Measurements from ENCODE around the gene DIO2.

DNA sequence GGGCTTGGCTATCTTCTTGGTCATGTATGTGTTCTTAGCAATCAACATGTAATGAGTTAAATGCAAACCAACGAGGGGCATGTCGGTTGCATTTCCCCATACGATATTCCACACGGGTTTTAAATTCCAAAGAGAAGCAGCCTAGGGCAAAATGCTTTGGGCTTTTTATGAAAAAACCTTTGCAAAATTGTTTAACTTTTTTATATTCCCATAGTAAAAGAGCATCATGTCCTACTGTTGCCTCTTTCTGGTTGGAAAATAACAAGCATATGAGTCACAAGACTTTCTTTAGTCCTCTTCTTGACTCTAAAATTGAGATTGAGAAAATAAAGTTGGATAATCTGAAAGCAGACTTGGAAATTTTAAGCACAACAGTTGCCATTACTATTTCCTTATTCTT, 3.8 kb upstream of the DIO2 start:
- TF ChIP-seq EZH2 (IDR thresholded peaks at IDR 0.05; ENCODE audit: low read length, unreplicated experiment) (no peak), EZH2phosphoT487 (IDR thresholded peaks at IDR 0.05; ENCODE audit: borderline replicate concordance, low read length) (no peak)
- TF ChIP-seq, protein P1, sequence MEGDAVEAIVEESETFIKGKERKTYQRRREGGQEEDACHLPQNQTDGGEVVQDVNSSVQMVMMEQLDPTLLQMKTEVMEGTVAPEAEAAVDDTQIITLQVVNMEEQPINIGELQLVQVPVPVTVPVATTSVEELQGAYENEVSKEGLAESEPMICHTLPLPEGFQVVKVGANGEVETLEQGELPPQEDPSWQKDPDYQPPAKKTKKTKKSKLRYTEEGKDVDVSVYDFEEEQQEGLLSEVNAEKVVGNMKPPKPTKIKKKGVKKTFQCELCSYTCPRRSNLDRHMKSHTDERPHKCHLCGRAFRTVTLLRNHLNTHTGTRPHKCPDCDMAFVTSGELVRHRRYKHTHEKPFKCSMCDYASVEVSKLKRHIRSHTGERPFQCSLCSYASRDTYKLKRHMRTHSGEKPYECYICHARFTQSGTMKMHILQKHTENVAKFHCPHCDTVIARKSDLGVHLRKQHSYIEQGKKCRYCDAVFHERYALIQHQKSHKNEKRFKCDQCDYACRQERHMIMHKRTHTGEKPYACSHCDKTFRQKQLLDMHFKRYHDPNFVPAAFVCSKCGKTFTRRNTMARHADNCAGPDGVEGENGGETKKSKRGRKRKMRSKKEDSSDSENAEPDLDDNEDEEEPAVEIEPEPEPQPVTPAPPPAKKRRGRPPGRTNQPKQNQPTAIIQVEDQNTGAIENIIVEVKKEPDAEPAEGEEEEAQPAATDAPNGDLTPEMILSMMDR (conservative IDR thresholded peaks at IDR 0.05; ENCODE audit: low read depth, low read length) = no peak

Measured in PC-3 (cell line).